ENCODE data around the gene ASL. TPM values are rescaled to one million over a fixed set of nuclear protein-coding genes. Genes with fewer than 3 reads are reported as not detected.
"Not testable (repeated sequence)": the region's sequence is repeated elsewhere in the genome, so short reads cannot be mapped to it uniquely, and the experiment has no call there.

The ASL gene
- total and polyA plus RNA-seq, 2 donors, result 7.3 to 24.6 TPM

DNA sequence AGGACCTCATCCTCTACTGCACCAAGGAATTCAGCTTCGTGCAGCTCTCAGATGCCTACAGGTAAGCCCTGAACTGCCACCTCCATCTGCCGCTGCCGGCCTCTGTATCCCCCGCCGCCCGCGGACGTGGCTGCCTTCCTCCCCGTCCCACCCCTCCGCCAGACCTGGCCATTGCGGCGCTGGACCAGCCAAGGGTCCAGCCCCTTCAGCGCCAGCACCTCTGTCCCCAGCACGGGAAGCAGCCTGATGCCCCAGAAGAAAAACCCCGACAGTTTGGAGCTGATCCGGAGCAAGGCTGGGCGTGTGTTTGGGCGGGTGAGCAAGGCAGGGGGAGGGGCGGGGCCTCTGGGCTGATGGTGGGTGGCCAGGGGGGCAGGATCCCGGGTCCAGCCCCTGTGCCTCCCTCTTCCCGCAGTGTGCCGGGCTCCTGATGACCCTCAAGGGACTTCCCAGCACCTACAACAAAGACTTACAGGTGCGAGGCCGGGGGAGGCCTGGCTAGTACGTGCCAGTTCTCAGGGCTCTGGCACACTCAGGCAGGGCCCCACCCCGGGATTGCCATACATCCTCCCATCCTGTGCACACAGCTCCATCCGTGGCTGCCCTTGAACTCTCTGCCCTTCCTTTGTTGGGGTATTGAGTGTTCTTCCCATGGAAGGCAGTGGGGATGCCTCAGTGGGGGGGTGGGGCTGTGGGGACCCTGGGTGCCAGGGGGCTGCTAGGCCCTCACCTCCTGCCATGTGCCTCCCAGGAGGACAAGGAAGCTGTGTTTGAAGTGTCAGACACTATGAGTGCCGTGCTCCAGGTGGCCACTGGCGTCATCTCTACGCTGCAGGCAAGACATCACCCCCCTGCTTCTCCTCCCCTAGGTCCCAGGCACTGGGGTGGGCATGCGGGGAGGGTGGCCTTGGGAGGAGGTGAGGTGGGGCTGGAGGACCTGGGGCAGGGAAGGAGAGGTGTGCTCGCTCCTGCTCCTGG is 13.5 kb downstream of the ASL start:
- WGBS, result 94% methylated on average over 32 of the region's 32 CpGs
- DNase-seq (ENCODE audit: low read depth in 6 of 9, low spot score in 9 of 9), result no peak
- no peaks in the 10 kb centered on the region for H3K36me3 ChIP-seq (ENCODE audit: control insufficient read depth in 2 of 2, insufficient read depth in 2 of 2, low read length in 1 of 2)

DNA sequence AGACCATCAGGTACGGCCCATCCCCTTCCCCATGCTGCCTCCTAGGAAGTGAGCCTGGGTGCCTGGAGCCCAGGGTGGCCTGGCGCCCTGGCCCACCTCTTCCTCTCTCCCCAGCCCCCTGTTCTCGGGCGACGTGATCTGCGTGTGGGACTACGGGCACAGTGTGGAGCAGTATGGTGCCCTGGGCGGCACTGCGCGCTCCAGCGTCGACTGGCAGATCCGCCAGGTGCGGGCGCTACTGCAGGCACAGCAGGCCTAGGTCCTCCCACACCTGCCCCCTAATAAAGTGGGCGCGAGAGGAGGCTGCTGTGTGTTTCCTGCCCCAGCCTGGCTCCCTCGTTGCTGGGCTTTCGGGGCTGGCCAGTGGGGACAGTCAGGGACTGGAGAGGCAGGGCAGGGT is 17.0 kb downstream of the ASL start:
- no peak for DNase-seq (ENCODE audit: low read depth in 6 of 9, low spot score in 9 of 9)
- Histone ChIP-seq H3K27ac (ENCODE audit: low read depth in 1 of 2, low read length in 1 of 2) (no peak overlapping the region), H3K27me3 (ENCODE audit: control insufficient read depth in 2 of 2, insufficient read depth in 1 of 2, low read length in 1 of 2) (no peaks in the 10 kb centered on the region), H3K4me3 (ENCODE audit: low read length in 2 of 2) (no peak overlapping the region), H3K4me1 (ENCODE audit: control insufficient read depth in 2 of 2, insufficient read depth in 2 of 2, low read length in 2 of 2) (no peaks in the 10 kb centered on the region), H3K36me3 (ENCODE audit: control insufficient read depth in 2 of 2, insufficient read depth in 2 of 2, low read length in 1 of 2) (no peaks in the 10 kb centered on the region), H3K9me3 (ENCODE audit: control insufficient read depth in 2 of 2, insufficient read depth in 1 of 2, low read length in 1 of 2) (no peaks in the 10 kb centered on the region)
- 98% methylated on average over 19 of the region's 19 CpGs for WGBS

More for the DNA sequence above, 13.5 kb downstream of the ASL start:
- Histone ChIP-seq H3K9me3 (ENCODE audit: control insufficient read depth in 2 of 2, insufficient read depth in 1 of 2, low read length in 1 of 2) (no peaks in the 10 kb centered on the region), H3K27ac (ENCODE audit: low read depth in 1 of 2, low read length in 1 of 2) (no peak overlapping the region), H3K27me3 (ENCODE audit: control insufficient read depth in 2 of 2, insufficient read depth in 1 of 2, low read length in 1 of 2) (no peaks in the 10 kb centered on the region), H3K4me3 (ENCODE audit: low read length in 2 of 2) (no peak overlapping the region), H3K4me1 (ENCODE audit: control insufficient read depth in 2 of 2, insufficient read depth in 2 of 2, low read length in 2 of 2) (no peaks in the 10 kb centered on the region)

DNA sequence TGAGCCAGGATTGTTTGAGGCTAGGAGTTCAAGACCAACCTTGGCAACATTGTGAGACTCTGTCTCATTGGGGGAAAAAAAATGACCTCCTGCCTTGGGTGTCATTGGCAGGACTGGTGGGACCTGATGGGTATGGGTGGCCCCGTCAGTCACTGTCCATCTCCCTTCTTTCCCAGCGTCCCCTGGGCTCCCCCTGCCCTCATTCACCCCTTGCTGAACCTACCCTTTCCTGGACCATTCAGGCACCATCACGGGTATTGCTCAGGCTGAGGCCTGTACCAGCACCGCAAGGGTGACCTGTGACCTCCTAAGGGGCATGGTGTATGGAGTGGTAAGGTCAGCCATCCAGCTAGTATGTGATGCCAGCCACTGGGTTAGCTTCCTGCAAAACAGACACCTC is 19.4 kb downstream of the ASL start:
- WGBS, result 94% methylated on average over 4 of the region's 4 CpGs
- Histone ChIP-seq H3K27me3 (ENCODE audit: control insufficient read depth in 2 of 2, insufficient read depth in 1 of 2, low read length in 1 of 2) (no peaks in the 10 kb centered on the region), H3K4me1 (ENCODE audit: control insufficient read depth in 2 of 2, insufficient read depth in 2 of 2, low read length in 2 of 2) (peaks cover 0 to 6% of the 10 kb centered on the region in 2 donors), H3K4me3 (ENCODE audit: low read length in 2 of 2) (no peak overlapping the region), H3K9me3 (ENCODE audit: control insufficient read depth in 2 of 2, insufficient read depth in 1 of 2, low read length in 1 of 2) (no peaks in the 10 kb centered on the region), H3K27ac (ENCODE audit: low read depth in 1 of 2, low read length in 1 of 2) (no peak overlapping the region), H3K36me3 (ENCODE audit: control insufficient read depth in 2 of 2, insufficient read depth in 2 of 2, low read length in 1 of 2) (no peaks in the 10 kb centered on the region)
- no peak for DNase-seq (ENCODE audit: low read depth in 6 of 9, low spot score in 9 of 9)

DNA sequence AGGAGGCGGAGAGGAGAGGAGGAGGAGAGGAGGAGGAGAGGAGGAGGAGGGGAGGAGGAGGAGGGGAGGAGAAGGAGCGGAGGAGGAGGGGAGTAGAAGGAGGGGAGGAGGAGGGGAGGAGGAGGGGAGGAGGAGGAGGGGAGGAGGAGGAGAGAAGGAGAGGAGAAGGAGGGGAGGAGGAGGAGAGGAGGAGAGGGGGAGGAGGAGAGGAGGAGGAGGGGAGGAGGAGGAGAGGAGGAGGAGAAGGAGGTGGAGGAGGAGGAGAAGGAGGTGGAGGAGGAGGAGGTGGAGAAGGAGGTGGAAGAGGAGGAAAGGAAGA is 23.6 kb downstream of the ASL start:
- no peaks in the 10 kb centered on the region for H3K36me3 ChIP-seq (ENCODE audit: control insufficient read depth in 2 of 2, insufficient read depth in 2 of 2, low read length in 1 of 2)
- no peak for DNase-seq (ENCODE audit: low read depth in 6 of 9, low spot score in 9 of 9)
- no peaks in the 10 kb centered on the region for H3K9me3 ChIP-seq (ENCODE audit: control insufficient read depth in 2 of 2, insufficient read depth in 1 of 2, low read length in 1 of 2)
- no peaks in the 10 kb centered on the region for H3K27me3 ChIP-seq (ENCODE audit: control insufficient read depth in 2 of 2, insufficient read depth in 1 of 2, low read length in 1 of 2)
- H3K4me1 ChIP-seq (ENCODE audit: control insufficient read depth in 2 of 2, insufficient read depth in 2 of 2, low read length in 2 of 2), result peaks cover 3 to 9% of the 10 kb centered on the region in 2 donors
- WGBS, result no CpG with 5 or more reads among the region's 2 CpGs
- no peak overlapping the region for H3K27ac ChIP-seq (ENCODE audit: low read depth in 1 of 2, low read length in 1 of 2)
- H3K4me3 ChIP-seq (ENCODE audit: low read length in 2 of 2), result no peak overlapping the region

DNA sequence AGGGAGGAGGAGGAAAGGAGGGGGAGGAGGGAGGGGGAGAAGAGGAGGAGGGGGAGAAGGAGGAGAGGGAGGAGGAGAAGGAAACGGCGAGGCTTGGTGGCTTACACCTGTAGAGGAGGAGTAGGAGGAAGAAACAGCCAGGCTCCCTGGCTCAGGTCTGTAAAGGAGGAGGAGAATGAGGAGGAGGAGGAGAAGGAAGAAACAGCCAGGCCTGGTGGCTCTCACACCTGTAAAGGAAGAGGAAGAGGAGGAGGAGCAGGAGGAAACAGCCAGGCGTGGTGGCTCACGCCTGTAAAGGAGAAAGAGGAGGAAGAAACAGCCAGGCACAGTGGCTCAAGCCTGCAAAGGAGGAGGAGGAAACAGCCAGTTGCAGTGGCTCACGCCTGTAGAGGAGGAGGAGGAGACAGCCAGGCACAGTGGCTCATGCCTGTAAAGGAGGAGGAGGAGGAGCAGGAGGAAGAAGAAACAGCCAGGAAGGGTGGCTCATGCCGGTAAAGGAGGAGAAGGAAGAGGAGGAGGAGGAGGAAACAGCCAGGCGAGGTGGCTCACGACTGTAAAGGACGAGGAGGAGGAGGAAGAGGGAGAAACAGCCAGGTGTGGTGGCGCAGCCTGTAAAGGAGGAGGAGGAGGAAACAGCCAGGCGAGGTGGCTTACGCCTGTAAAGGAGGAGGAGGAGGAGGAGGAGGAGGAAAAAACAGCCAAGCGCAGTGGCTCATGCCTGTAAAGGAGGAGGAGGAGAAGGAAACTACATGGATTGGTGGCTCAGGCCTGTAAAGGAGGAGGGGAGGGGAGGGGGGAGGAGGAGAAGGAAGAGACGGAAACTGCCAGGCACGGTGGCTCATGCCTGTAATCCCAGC is 24.2 kb downstream of the ASL start:
- no peaks in the 10 kb centered on the region for H3K27me3 ChIP-seq (ENCODE audit: control insufficient read depth in 2 of 2, insufficient read depth in 1 of 2, low read length in 1 of 2)
- H3K4me3 ChIP-seq (ENCODE audit: low read length in 2 of 2), result peak overlapping the region; percentile 10 to 11
- H3K36me3 ChIP-seq (ENCODE audit: control insufficient read depth in 2 of 2, insufficient read depth in 2 of 2, low read length in 1 of 2), result no peaks in the 10 kb centered on the region
- peaks cover 3 to 9% of the 10 kb centered on the region in 2 donors for H3K4me1 ChIP-seq (ENCODE audit: control insufficient read depth in 2 of 2, insufficient read depth in 2 of 2, low read length in 2 of 2)
- peak in 8 of 9 donors; percentile 16 to 51 (median 24) for DNase-seq (ENCODE audit: low read depth in 6 of 9, low spot score in 9 of 9)
- WGBS, result 8% methylated on average over 15 of the region's 15 CpGs
- no peaks in the 10 kb centered on the region for H3K9me3 ChIP-seq (ENCODE audit: control insufficient read depth in 2 of 2, insufficient read depth in 1 of 2, low read length in 1 of 2)
- H3K27ac ChIP-seq (ENCODE audit: low read depth in 1 of 2, low read length in 1 of 2), result peak overlapping the region; percentile 60 to 62

DNA sequence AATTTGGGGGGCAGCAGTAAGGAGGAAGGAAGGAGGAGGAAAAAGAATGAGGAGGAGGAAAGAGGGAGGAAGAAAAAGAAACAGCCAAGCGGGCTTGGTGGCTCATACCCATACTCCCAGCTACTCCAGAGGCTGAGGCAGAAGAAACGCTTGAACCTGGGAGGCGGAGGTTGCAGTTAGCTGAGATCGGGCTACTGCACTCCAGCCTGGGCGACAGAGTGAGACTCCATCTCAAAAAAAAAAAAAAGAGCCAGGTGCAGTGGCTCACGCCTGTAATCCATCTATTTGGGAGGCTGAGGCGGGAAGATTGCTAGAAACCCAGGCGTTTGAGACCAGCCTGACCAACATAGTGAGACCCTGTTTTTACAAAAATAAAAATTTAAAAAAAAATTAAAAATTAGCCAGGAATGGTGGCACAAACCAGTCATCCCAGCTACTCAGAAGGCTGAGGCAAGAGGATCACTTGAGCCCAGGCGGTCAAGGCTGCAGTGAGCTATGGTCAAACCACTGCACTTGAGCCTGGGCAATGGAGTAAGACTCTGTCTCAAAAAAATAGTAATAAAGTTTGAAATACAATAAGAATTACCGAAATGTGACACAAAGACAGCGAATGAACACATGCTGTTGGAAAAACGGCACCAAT is 24.9 kb downstream of the ASL start:
- no peak for DNase-seq (ENCODE audit: low read depth in 6 of 9, low spot score in 9 of 9)
- 91% methylated on average over 12 of the region's 12 CpGs for WGBS
- Histone ChIP-seq H3K27me3 (ENCODE audit: control insufficient read depth in 2 of 2, insufficient read depth in 1 of 2, low read length in 1 of 2) (no peaks in the 10 kb centered on the region), H3K36me3 (ENCODE audit: control insufficient read depth in 2 of 2, insufficient read depth in 2 of 2, low read length in 1 of 2) (no peaks in the 10 kb centered on the region), H3K9me3 (ENCODE audit: control insufficient read depth in 2 of 2, insufficient read depth in 1 of 2, low read length in 1 of 2) (no peaks in the 10 kb centered on the region), H3K27ac (ENCODE audit: low read depth in 1 of 2, low read length in 1 of 2) (no peak overlapping the region), H3K4me1 (ENCODE audit: control insufficient read depth in 2 of 2, insufficient read depth in 2 of 2, low read length in 2 of 2) (peaks cover 3 to 9% of the 10 kb centered on the region in 2 donors), H3K4me3 (ENCODE audit: low read length in 2 of 2) (no peak overlapping the region)

DNA sequence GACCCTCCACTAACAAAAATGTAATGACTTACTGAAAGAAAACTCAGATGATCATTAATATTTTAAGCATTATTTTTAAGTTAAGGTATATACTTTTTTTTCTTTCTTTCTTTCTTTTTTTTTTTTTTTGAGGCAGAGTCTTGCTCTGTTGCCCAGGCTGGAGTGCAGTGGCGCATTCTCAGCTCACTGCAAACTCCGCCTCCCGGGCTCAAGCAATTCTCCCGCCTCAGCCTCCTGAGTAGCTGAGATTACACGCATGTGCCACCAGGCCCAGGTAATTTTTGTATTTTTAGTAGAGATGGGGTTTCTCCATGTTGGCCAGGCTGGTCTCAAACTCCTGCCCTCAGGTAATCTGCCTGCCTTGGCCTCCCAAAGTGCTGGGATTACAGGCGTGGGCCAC is 26.5 kb downstream of the ASL start:
- H3K36me3 ChIP-seq (ENCODE audit: control insufficient read depth in 2 of 2, insufficient read depth in 2 of 2, low read length in 1 of 2); H3K4me1 ChIP-seq (ENCODE audit: control insufficient read depth in 2 of 2, insufficient read depth in 2 of 2, low read length in 2 of 2); H3K9me3 ChIP-seq (ENCODE audit: control insufficient read depth in 2 of 2, insufficient read depth in 1 of 2, low read length in 1 of 2); DNase-seq (ENCODE audit: low read depth in 6 of 9, low spot score in 9 of 9); H3K27me3 ChIP-seq (ENCODE audit: control insufficient read depth in 2 of 2, insufficient read depth in 1 of 2, low read length in 1 of 2); H3K27ac ChIP-seq (ENCODE audit: low read depth in 1 of 2, low read length in 1 of 2); H3K4me3 ChIP-seq (ENCODE audit: low read length in 2 of 2): not testable (repeated sequence)
- WGBS, result 98% methylated on average over 6 of the region's 6 CpGs

DNA sequence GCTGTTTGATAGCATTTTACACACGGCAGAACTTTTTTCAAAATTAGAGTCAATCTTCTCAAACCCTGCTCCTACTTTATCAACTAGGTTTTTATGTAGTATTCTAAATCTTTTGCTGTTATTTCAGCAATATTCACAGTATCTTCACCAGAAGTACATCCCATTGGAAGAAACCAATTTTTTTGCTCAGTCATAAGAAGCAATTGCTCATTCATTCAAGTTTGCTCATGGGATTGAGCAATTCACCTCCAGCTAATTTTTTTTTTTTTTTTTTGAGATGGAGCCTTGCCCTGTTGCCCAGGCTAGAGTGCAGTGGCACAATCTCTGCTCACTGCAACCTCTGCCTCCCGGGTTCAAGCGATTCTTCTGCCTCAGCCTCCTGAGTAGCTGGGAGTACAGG is 28.4 kb downstream of the ASL start:
- H3K4me1 ChIP-seq (ENCODE audit: control insufficient read depth in 2 of 2, insufficient read depth in 2 of 2, low read length in 2 of 2); DNase-seq (ENCODE audit: low read depth in 6 of 9, low spot score in 9 of 9); H3K27me3 ChIP-seq (ENCODE audit: control insufficient read depth in 2 of 2, insufficient read depth in 1 of 2, low read length in 1 of 2); H3K4me3 ChIP-seq (ENCODE audit: low read length in 2 of 2); H3K27ac ChIP-seq (ENCODE audit: low read depth in 1 of 2, low read length in 1 of 2); H3K36me3 ChIP-seq (ENCODE audit: control insufficient read depth in 2 of 2, insufficient read depth in 2 of 2, low read length in 1 of 2); H3K9me3 ChIP-seq (ENCODE audit: control insufficient read depth in 2 of 2, insufficient read depth in 1 of 2, low read length in 1 of 2): not testable (repeated sequence)
- 98% methylated on average over 3 of the region's 3 CpGs for WGBS

Measured in thymus (tissue), 11 donors.